OCI-LY7 (cell line): ENCODE results near the gene ECEL1. TPM values are rescaled to one million over a fixed set of nuclear protein-coding genes. Genes with fewer than 3 reads are reported as not detected.

Source experiments
- BruUV-seq: library from RNA; stranded (reverse); fragments of 400-500 nt; replicated peaks from 2 replicates; lab custom pipeline; 2021; lab: Mats Ljungman, UMichigan
- CTCF ChIA-PET: fragments of 300-600 bp; sonication (Branson Sonifier 250); formaldehyde crosslinking; loops from one replicate; lab custom pipeline; 2022; ENCODE audit warnings: antibody characterized with exemption; ENCODE audit not compliant: unreplicated experiment; lab: Charles Lee
- POLR2A ChIA-PET: fragments of 300-600 bp; sonication (Branson Sonifier 250); formaldehyde crosslinking; loops from one replicate; lab custom pipeline; 2022; ENCODE audit warnings: antibody characterized with exemption; lab: Charles Lee
- DNase-seq: peaks from one replicate; pipeline ENCODE4 v3.0.0-alpha.2; 2015; ENCODE audit warnings: low spot score
- H2AFZ ChIP-seq: fragments of 200-600 bp; sonication (generic), shearing (Covaris generic); 2 replicates; pipeline ENCODE4 v1.6.1; 2014; ENCODE audit warnings: mild to moderate bottlenecking, antibody characterized with exemption, low read length, moderate library complexity
- H3K27ac ChIP-seq: fragments of 200-600 bp; sonication (generic); 2 replicates; pipeline ENCODE4 v1.5.1; 2014; ENCODE audit warnings: mixed run types, low read depth, mild to moderate bottlenecking, moderate library complexity, low read length, inconsistent platforms; ENCODE audit not compliant: poor library complexity, severe bottlenecking
- H3K36me3 ChIP-seq: fragments of 200-600 bp; sonication (generic); 2 replicates; pipeline ENCODE4 v1.6.1; 2014; ENCODE audit warnings: mild to moderate bottlenecking, antibody characterized with exemption, low read length, moderate library complexity, mixed read lengths; ENCODE audit not compliant: insufficient read depth
- H3K4me1 ChIP-seq: fragments of 200-600 bp; sonication (generic); 2 replicates; pipeline ENCODE4 v1.5.1; 2014; ENCODE audit warnings: mild to moderate bottlenecking, low read length; ENCODE audit not compliant: insufficient read depth, poor library complexity, severe bottlenecking
- H3K4me2 ChIP-seq: fragments of 200-600 bp; sonication (generic); 2 replicates; pipeline ENCODE4 v1.6.1; 2014; ENCODE audit warnings: mild to moderate bottlenecking, low read length
- H3K4me3 ChIP-seq: fragments of 200-600 bp; sonication (generic); 2 replicates; pipeline ENCODE4 v1.5.1; 2014; ENCODE audit warnings: mild to moderate bottlenecking, low read depth, low read length; ENCODE audit not compliant: poor library complexity, severe bottlenecking
- H3K79me2 ChIP-seq: fragments of 200-600 bp; sonication (generic); 2 replicates; pipeline ENCODE4 v1.6.1; 2016; ENCODE audit warnings: low read depth, mild to moderate bottlenecking, low read length, moderate library complexity, mixed read lengths; ENCODE audit not compliant: insufficient read depth
- H3K9me2 ChIP-seq: fragments of 200-600 bp; sonication (generic); 2 replicates; pipeline ENCODE4 v1.6.1; 2016; ENCODE audit warnings: mild to moderate bottlenecking, low read length, mixed read lengths; ENCODE audit not compliant: insufficient read depth
- H3K9me3 ChIP-seq: fragments of 200-600 bp; sonication (generic); 2 replicates; pipeline ENCODE4 v1.6.1; 2014; ENCODE audit warnings: mild to moderate bottlenecking, mixed run types, low read length, mixed read lengths
- H4K20me1 ChIP-seq: fragments of 200-600 bp; sonication (generic); 2 replicates; pipeline ENCODE4 v1.6.1; 2014; ENCODE audit warnings: mild to moderate bottlenecking, antibody characterized with exemption, low read length, moderate library complexity, mixed read lengths; ENCODE audit not compliant: insufficient read depth
- CTCF ChIP-seq: fragments of 200-600 bp; sonication (generic); conservative IDR thresholded peaks from 2 replicates; pipeline ENCODE4 v1.5.1; 2014; ENCODE audit warnings: mild to moderate bottlenecking, antibody characterized with exemption, low read length, moderate library complexity, mixed read lengths
- EZH2phosphoT487 ChIP-seq: fragments of 200-600 bp; sonication (generic); IDR thresholded peaks from 2 replicates; pipeline ENCODE4 v1.6.1; 2018; ENCODE audit warnings: low read depth, borderline replicate concordance, mild to moderate bottlenecking, mixed run types, antibody characterized with exemption, low read length, moderate library complexity, mixed read lengths
- intact Hi-C: fragments of 100-400 bp; cut with micrococcal nuclease; formaldehyde crosslinking; loops from one replicate; pipeline ENCODE4 v1.10.0; 2022; ENCODE audit not compliant: unreplicated experiment
- total RNA-seq, 2 experiments: library from RNA; depleted of rRNA in 1 of 2; stranded (reverse); fragments of >200 nt in 1 of 2; shearing (Covaris generic) in 1 of 2; gene quantifications; 2 replicates each; pipeline ENCODE4 v1.2.3, GENCODE V29; 2014 to 2022

ECEL1 gene
- total RNA-seq, 2 experiments from 2014 or later, result not detected

GRCh38 chr2:232456296-232457120, 31.1 kb downstream of the ECEL1 start:
- no peak overlapping the region for H3K27ac ChIP-seq
- BruUV-seq, result no TSS peak
- no peaks in the 10 kb centered on the region for H3K4me1 ChIP-seq
- ChIA-PET CTCF (no interaction called here), POLR2A (no interaction called here)
- DNase-seq, result no peak
- TF ChIP-seq EZH2phosphoT487, result no peak
- TF ChIP-seq CTCF, result no peak
- H3K36me3 ChIP-seq, result no peaks in the 10 kb centered on the region
- intact Hi-C loops, result no loop called here
- no peaks in the 10 kb centered on the region for H3K9me3 ChIP-seq
- H3K4me2 ChIP-seq, result no peak overlapping the region
- H3K4me3 ChIP-seq, result no peak overlapping the region
- no peaks in the 10 kb centered on the region for H4K20me1 ChIP-seq
- H3K79me2 ChIP-seq, result no peaks in the 10 kb centered on the region
- H2AFZ ChIP-seq, result no peak overlapping the region
- no peaks in the 10 kb centered on the region for H3K9me2 ChIP-seq

- DNase-seq, result no peak
- Histone ChIP-seq H3K27ac (no peak within 1 kb of the TSS), H2AFZ (no peak within 1 kb of the TSS), H3K36me3 (no peaks in the 10 kb centered on the region), H3K4me2 (no peak within 1 kb of the TSS), H3K4me1 (no peaks in the 10 kb centered on the region), H4K20me1 (no peaks in the 10 kb centered on the region), H3K79me2 (no peaks in the 10 kb centered on the region), H3K9me3 (no peaks in the 10 kb centered on the region), H3K9me2 (no peaks in the 10 kb centered on the region), H3K4me3 (no peak within 1 kb of the TSS)
- intact Hi-C loops, result no loop called here
- TF ChIP-seq CTCF, result no peak
- no peak for TF ChIP-seq EZH2phosphoT487
- ChIA-PET POLR2A (no interaction called here), CTCF (no interaction called here)
- no TSS peak for BruUV-seq
These were observed 32.0 kb downstream of the ECEL1 start, which contains the start of gene ALPI for GRCh38 chr2:232455426-232456255. Gene ALPI, plus strand, starts transcription at chr2:232456153. Its CDS starts 47 bp downstream, at chr2:232456200.
